Measurements from ENCODE around the gene SPATA25. TPM values are rescaled to one million over a fixed set of nuclear protein-coding genes. Genes with fewer than 3 reads are reported as not detected.

Gene SPATA25
- polyA plus RNA-seq, 1 donor from 2014 or later, result 5.1 TPM

DNA sequence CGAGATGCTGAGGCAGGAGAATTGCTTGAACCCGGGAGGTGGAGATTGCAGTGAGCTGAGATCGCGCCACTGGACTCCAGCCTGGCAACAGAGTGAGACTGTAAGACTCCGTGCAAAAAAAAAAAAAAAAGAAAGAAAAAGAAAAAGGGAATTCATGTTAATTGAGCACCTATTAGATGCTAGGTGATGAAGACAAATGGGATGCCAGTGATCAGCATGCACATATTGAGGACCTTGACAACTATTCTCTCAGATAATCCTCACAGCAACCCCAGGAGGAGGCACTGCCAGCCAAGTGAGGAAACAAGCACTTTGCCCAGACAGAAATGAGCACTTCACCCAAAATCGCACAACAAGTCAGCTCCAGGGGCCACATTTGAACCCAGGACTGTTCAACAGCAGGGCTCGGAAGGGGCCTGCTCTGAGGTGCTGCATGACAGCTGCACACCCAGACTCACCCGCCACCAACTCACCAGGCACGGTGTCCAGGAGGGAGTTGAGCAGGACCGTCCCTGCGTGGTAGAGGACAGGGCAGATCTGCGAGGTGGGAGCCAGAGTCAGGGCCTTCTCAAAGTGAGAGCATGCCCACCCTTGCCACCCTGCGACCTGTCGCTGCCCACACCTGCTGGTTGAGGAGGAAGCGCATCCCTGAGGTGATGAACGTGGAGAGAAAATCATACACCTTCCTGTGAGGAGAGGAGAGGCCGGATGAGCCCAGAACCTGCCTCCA lies 20.0 kb upstream of the SPATA25 start:
- no peak overlapping the region for H3K4me3 ChIP-seq (ENCODE audit: low read length)
- TF ChIP-seq RAD21 (conservative IDR thresholded peaks at IDR 0.05) (no peak), EZH2 (IDR thresholded peaks at IDR 0.05; ENCODE audit: borderline replicate concordance, insufficient read depth, low read length, poor library complexity, severe bottlenecking) (no peak), MXI1 (conservative IDR thresholded peaks at IDR 0.05; ENCODE audit: poor library complexity, severe bottlenecking) (no peak), TAF1 (IDR thresholded peaks at IDR 0.05; ENCODE audit: low read depth) (no peak), POLR2AphosphoS5 (IDR thresholded peaks at IDR 0.05) (no peak), EP300 (conservative IDR thresholded peaks at IDR 0.05; ENCODE audit: poor library complexity, severe bottlenecking) (no peak), SMC3 (conservative IDR thresholded peaks at IDR 0.05; ENCODE audit: poor library complexity) (no peak)
- TF ChIP-seq, protein P1, sequence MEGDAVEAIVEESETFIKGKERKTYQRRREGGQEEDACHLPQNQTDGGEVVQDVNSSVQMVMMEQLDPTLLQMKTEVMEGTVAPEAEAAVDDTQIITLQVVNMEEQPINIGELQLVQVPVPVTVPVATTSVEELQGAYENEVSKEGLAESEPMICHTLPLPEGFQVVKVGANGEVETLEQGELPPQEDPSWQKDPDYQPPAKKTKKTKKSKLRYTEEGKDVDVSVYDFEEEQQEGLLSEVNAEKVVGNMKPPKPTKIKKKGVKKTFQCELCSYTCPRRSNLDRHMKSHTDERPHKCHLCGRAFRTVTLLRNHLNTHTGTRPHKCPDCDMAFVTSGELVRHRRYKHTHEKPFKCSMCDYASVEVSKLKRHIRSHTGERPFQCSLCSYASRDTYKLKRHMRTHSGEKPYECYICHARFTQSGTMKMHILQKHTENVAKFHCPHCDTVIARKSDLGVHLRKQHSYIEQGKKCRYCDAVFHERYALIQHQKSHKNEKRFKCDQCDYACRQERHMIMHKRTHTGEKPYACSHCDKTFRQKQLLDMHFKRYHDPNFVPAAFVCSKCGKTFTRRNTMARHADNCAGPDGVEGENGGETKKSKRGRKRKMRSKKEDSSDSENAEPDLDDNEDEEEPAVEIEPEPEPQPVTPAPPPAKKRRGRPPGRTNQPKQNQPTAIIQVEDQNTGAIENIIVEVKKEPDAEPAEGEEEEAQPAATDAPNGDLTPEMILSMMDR (IDR thresholded peaks at IDR 0.05; ENCODE audit: poor library complexity, severe bottlenecking), result no peak
- TF ChIP-seq, protein P2, sequence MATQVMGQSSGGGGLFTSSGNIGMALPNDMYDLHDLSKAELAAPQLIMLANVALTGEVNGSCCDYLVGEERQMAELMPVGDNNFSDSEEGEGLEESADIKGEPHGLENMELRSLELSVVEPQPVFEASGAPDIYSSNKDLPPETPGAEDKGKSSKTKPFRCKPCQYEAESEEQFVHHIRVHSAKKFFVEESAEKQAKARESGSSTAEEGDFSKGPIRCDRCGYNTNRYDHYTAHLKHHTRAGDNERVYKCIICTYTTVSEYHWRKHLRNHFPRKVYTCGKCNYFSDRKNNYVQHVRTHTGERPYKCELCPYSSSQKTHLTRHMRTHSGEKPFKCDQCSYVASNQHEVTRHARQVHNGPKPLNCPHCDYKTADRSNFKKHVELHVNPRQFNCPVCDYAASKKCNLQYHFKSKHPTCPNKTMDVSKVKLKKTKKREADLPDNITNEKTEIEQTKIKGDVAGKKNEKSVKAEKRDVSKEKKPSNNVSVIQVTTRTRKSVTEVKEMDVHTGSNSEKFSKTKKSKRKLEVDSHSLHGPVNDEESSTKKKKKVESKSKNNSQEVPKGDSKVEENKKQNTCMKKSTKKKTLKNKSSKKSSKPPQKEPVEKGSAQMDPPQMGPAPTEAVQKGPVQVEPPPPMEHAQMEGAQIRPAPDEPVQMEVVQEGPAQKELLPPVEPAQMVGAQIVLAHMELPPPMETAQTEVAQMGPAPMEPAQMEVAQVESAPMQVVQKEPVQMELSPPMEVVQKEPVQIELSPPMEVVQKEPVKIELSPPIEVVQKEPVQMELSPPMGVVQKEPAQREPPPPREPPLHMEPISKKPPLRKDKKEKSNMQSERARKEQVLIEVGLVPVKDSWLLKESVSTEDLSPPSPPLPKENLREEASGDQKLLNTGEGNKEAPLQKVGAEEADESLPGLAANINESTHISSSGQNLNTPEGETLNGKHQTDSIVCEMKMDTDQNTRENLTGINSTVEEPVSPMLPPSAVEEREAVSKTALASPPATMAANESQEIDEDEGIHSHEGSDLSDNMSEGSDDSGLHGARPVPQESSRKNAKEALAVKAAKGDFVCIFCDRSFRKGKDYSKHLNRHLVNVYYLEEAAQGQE (IDR thresholded peaks at IDR 0.05; ENCODE audit: borderline replicate concordance), result no peak
- no peaks in the 10 kb centered on the region for H3K36me3 ChIP-seq (ENCODE audit: insufficient read depth, low read length)
- no peak overlapping the region for H3K9ac ChIP-seq (ENCODE audit: low read length)
- H3K27ac ChIP-seq (ENCODE audit: low read length), result no peak overlapping the region
- H3K9me3 ChIP-seq (ENCODE audit: low read length), result no peaks in the 10 kb centered on the region
- no peaks in the 10 kb centered on the region for H3F3A ChIP-seq (ENCODE audit: insufficient read depth, low read length, poor library complexity, severe bottlenecking)
- H2AFZ ChIP-seq (ENCODE audit: low read depth, low read length), result no peak overlapping the region
- no peak overlapping the region for H3K4me2 ChIP-seq (ENCODE audit: low read length)
- no peaks in the 10 kb centered on the region for H4K20me1 ChIP-seq (ENCODE audit: insufficient read depth)
- H3K9me2 ChIP-seq (ENCODE audit: insufficient read depth, low read length), result no peaks in the 10 kb centered on the region
- no peaks in the 10 kb centered on the region for H3K79me2 ChIP-seq (replicated peaks; ENCODE audit: insufficient read depth, low read length)
- no peaks in the 10 kb centered on the region for H3K27me3 ChIP-seq (ENCODE audit: insufficient read depth, low read depth, low read length)

DNA sequence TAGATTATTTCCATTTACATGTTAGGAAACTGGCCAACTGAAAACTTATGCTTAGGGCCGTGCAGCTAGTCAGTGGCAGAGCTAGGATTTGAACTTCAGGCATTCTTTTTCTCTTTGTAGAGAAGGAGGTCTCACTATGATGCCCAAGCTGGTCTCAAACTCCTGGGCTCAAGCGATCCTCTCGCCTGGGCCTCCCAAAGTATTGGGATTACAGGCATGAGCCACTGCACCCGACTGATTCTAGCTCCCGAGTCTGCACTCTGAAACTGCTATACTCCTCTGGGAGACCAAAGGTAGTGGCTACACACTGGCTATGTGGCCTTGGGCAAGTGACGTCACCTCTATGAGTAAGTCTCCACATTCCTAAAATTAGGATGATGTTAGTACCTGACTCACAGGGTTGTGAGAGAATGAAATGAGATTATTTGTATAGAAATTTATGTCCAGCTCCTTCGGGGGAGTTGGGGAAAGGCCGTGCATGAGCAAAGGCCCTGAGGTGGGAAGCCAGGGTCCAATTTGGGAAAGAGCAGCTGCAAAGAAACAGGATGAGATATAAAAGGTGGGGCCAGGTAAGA lies 18.2 kb upstream of the SPATA25 start:
- H3K79me2 ChIP-seq (replicated peaks; ENCODE audit: insufficient read depth, low read length), result no peaks in the 10 kb centered on the region
- H3K4me2 ChIP-seq (ENCODE audit: low read length), result no peak overlapping the region
- H2AFZ ChIP-seq (ENCODE audit: low read depth, low read length), result no peak overlapping the region
- no peak for TF ChIP-seq SMC3 (conservative IDR thresholded peaks at IDR 0.05; ENCODE audit: poor library complexity)
- TF ChIP-seq MXI1 (conservative IDR thresholded peaks at IDR 0.05; ENCODE audit: poor library complexity, severe bottlenecking), result no peak
- TF ChIP-seq EP300 (conservative IDR thresholded peaks at IDR 0.05; ENCODE audit: poor library complexity, severe bottlenecking), result no peak
- no peak for TF ChIP-seq EZH2 (IDR thresholded peaks at IDR 0.05; ENCODE audit: borderline replicate concordance, insufficient read depth, low read length, poor library complexity, severe bottlenecking)
- TF ChIP-seq, protein P1 (IDR thresholded peaks at IDR 0.05; ENCODE audit: poor library complexity, severe bottlenecking), result no peak
- TF ChIP-seq POLR2AphosphoS5 (IDR thresholded peaks at IDR 0.05), result no peak
- TF ChIP-seq, protein P2 (IDR thresholded peaks at IDR 0.05; ENCODE audit: borderline replicate concordance), result no peak
- no peak for TF ChIP-seq TAF1 (IDR thresholded peaks at IDR 0.05; ENCODE audit: low read depth)
- no peak for TF ChIP-seq RAD21 (conservative IDR thresholded peaks at IDR 0.05)
- H3K36me3 ChIP-seq (ENCODE audit: insufficient read depth, low read length), result no peaks in the 10 kb centered on the region
- no peaks in the 10 kb centered on the region for H4K20me1 ChIP-seq (ENCODE audit: insufficient read depth)
- H3K27me3 ChIP-seq (ENCODE audit: insufficient read depth, low read depth, low read length), result no peaks in the 10 kb centered on the region
- H3F3A ChIP-seq (ENCODE audit: insufficient read depth, low read length, poor library complexity, severe bottlenecking), result no peaks in the 10 kb centered on the region
- no peaks in the 10 kb centered on the region for H3K9me3 ChIP-seq (ENCODE audit: low read length)
- H3K9ac ChIP-seq (ENCODE audit: low read length), result no peak overlapping the region
- H3K9me2 ChIP-seq (ENCODE audit: insufficient read depth, low read length), result no peaks in the 10 kb centered on the region
- no peak overlapping the region for H3K4me3 ChIP-seq (ENCODE audit: low read length)
- no peak overlapping the region for H3K27ac ChIP-seq (ENCODE audit: low read length)

All from neural cell (in vitro differentiated cells).